AG09309 (cell line): ENCODE results near the gene OPTC.

ENCODE experiments used
- DNase-seq: peaks from one replicate; pipeline ENCODE4 v3.0.0-alpha.2; 2010; ENCODE audit warnings: low read depth
- H3K4me3 ChIP-seq: 2 replicates; pipeline ENCODE4 v1.5.1; 2011; ENCODE audit warnings: mild to moderate bottlenecking, low read depth, low read length, moderate library complexity; ENCODE audit not compliant: control insufficient read depth
- TF ChIP-seq, protein P1 (sequence below): IDR thresholded peaks from 2 replicates; pipeline ENCODE4 v1.5.1; 2011; ENCODE audit warnings: mild to moderate bottlenecking, low read depth, low read length, inconsistent platforms; ENCODE audit not compliant: insufficient read depth, control insufficient read depth; ENCODE audit errors: missing control alignments

OPTC gene

DNA sequence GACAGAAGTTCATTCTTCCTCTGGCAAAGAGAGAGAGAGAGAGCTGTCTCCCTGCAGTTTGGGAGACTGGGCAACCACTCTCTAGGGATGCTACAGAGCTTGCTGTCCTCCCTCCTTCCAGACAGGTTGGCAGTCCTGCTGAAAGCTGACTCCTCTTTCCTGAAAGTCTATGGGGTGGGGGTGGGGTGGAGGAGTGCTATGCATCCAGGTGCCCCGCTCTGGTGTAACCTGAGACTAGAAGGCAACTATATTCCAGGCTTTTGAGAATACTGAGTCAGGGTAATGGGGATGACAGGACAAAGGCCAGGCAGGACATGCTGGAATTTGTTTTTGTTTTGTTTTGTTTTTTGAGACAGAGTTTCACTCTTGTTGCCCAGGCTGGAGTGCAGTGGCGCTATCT is 55.4 kb downstream of the OPTC start:
- TF ChIP-seq, protein P1, sequence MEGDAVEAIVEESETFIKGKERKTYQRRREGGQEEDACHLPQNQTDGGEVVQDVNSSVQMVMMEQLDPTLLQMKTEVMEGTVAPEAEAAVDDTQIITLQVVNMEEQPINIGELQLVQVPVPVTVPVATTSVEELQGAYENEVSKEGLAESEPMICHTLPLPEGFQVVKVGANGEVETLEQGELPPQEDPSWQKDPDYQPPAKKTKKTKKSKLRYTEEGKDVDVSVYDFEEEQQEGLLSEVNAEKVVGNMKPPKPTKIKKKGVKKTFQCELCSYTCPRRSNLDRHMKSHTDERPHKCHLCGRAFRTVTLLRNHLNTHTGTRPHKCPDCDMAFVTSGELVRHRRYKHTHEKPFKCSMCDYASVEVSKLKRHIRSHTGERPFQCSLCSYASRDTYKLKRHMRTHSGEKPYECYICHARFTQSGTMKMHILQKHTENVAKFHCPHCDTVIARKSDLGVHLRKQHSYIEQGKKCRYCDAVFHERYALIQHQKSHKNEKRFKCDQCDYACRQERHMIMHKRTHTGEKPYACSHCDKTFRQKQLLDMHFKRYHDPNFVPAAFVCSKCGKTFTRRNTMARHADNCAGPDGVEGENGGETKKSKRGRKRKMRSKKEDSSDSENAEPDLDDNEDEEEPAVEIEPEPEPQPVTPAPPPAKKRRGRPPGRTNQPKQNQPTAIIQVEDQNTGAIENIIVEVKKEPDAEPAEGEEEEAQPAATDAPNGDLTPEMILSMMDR, result no peak
- no peak for DNase-seq
- H3K4me3 ChIP-seq, result no peak overlapping the region

GRCh38 chr1:203550846-203551245 is 56.9 kb downstream of the OPTC start:
- DNase-seq, result no peak
- TF ChIP-seq, protein P1, result no peak
- no peak overlapping the region for H3K4me3 ChIP-seq

DNA sequence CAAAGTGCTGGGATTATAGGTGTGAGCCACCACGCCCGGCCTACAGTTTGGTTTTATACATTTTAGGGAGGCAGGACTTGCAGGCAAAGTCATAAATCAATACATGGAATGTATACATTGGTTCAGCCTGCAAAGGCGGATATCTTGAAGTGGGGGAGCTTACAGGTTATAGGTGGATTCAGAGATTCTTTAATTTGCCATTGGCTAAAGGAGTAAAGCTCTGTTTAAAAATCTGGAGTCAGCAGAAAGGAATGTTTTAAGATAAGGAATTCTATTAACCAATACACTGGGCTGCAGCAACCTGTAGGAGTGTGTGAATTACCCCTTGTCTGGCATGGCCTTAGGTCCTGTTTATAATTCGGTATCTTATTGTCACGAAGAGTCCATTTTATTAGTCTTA is 57.6 kb downstream of the OPTC start:
- H3K4me3 ChIP-seq, result no peak overlapping the region
- DNase-seq, result no peak
- TF ChIP-seq, protein P1, result no peak

DNA sequence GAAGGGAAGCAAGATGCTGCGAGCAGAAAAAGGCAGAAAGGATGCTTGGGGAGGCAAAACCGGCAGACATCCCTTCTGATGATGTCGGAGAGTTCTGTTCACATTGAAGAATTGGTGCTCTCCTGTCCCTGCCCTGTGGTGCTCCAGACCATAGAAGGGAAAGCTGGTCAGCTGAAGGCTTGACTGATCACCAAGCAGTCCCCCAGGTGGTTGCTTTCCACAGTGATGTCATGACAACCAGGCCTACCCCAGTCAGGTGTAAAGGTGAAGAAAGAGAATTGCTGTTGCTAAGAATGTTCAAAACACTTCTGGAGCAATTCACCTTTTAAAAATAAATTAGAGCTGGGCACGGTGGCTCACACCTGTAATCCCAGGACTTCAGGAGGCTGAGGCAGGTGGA is 59.5 kb downstream of the OPTC start:
- TF ChIP-seq, protein P1, result no peak

GRCh38 chr1:203554071-203554470 is 60.1 kb downstream of the OPTC start:
- TF ChIP-seq, protein P1, result no peak
- H3K4me3 ChIP-seq, result no peak overlapping the region
- DNase-seq, result no peak

More for the DNA sequence above, 59.5 kb downstream of the OPTC start:
- no peak for DNase-seq
- H3K4me3 ChIP-seq, result no peak overlapping the region

- TF ChIP-seq, protein P1, result no peak
- DNase-seq, result no peak
- H3K4me3 ChIP-seq, result no peak overlapping the region
These were observed 61.1 kb downstream of the OPTC start for GRCh38 chr1:203555076-203555475.

DNA sequence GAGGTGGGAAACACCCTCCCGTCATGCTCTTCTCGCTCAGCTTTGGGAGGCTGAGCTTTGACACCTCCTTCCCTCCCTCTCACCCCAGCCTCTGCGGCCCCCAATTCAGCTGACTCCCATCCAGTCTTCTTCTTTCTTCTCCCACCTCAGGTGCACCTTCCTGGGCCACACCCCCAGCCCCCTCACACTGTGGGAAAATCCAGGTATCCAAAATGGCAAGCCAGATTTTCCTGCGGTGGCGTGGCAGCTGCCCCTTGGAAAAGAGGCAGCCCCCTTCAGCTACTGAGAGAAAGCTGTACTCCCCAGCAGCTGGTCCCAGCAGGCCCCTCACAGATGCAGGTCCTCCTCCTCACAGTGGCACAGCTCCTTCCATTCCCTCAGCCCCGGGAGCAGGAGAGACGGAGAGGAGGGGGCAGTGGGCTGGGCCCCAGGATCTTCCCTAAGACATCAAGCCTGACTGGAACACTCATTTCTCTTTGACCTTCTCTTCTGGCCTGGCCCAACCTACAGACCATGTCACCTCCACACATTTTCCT is 61.6 kb downstream of the OPTC start:
- TF ChIP-seq, protein P1, result no peak
- no peak overlapping the region; the same call in 1 of the 2 replicates for H3K4me3 ChIP-seq
- DNase-seq, result no peak
